WTC11 (cell line): Measurements from ENCODE around the gene DCAF16. TPM values are rescaled to one million over a fixed set of nuclear protein-coding genes. Genes with fewer than 3 reads are reported as not detected.

ENCODE experiments used
- ATAC-seq: fragments of 200-7000 bp; cut with Tn5 transposase; 2 replicates; pipeline ENCODE4 v1.10.0; 2021; ENCODE audit warnings: mild to moderate bottlenecking, moderate library complexity
- CTCF ChIA-PET: fragments of 300-600 bp; sonication (Branson Sonifier 250); formaldehyde crosslinking; loops from one replicate; lab custom pipeline; 2021; ENCODE audit warnings: antibody characterized with exemption; lab: Charles Lee
- POLR2A ChIA-PET: fragments of 350-600 bp; sonication (Branson Sonifier 250); formaldehyde crosslinking; loops from one replicate; lab custom pipeline; 2021; ENCODE audit warnings: antibody characterized with exemption; lab: Charles Lee
- DNase-seq: peaks from one replicate; pipeline ENCODE4 v3.0.0; 2021; ENCODE audit warnings: low spot score
- H3K27ac Mint-ChIP-seq: 2 replicates; pipeline ENCODE4 v1.8.0; 2021; ENCODE audit warnings: mixed read lengths
- H3K27me3 Mint-ChIP-seq: 2 replicates; pipeline ENCODE4 v1.8.0; 2021; ENCODE audit warnings: low read depth, mild to moderate bottlenecking, moderate library complexity, mixed read lengths
- H3K36me3 Mint-ChIP-seq: 2 replicates; pipeline ENCODE4 v1.8.0; 2021; ENCODE audit warnings: mixed read lengths
- H3K4me1 Mint-ChIP-seq: 2 replicates; pipeline ENCODE4 v1.8.0; 2022; ENCODE audit warnings: mixed read lengths
- H3K4me3 Mint-ChIP-seq: 2 replicates; pipeline ENCODE4 v1.8.0; 2021; ENCODE audit warnings: mild to moderate bottlenecking, moderate library complexity, mixed read lengths
- H3K9me3 Mint-ChIP-seq: 2 replicates; pipeline ENCODE4 v1.8.0; 2021; ENCODE audit warnings: mixed read lengths
- CDX4 ChIP-seq: fragments of 250-450 bp; sonication (Bioruptor Pico); IDR thresholded peaks from 2 replicates; pipeline ENCODE4 v1.9.0; 2021; ENCODE audit warnings: moderate library complexity, mild to moderate bottlenecking, inconsistent platforms, borderline replicate concordance
- CTCF ChIP-seq: fragments of 200-600 bp; IDR thresholded peaks from 2 replicates; pipeline ENCODE4 v1.8.0; 2022; ENCODE audit warnings: antibody characterized with exemption
- FOXJ3 ChIP-seq: sonication (generic); formaldehyde crosslinking; IDR thresholded peaks from 2 replicates; pipeline ENCODE4 v1.9.0; 2021; ENCODE audit warnings: missing genetic modification reagents, mild to moderate bottlenecking, borderline replicate concordance
- HMGA2 ChIP-seq: fragments of 250-450 bp; sonication (Bioruptor Pico); IDR thresholded peaks from 2 replicates; pipeline ENCODE4 v1.4.0; 2021; ENCODE audit warnings: mild to moderate bottlenecking, moderate library complexity
- MAX ChIP-seq: sonication (generic); formaldehyde crosslinking; IDR thresholded peaks from 2 replicates; pipeline ENCODE4 v1.8.0; 2022; ENCODE audit warnings: mild to moderate bottlenecking, missing genetic modification reagents
- MLX ChIP-seq: sonication (generic); formaldehyde crosslinking; IDR thresholded peaks from 2 replicates; pipeline ENCODE4 v1.8.1; 2023; ENCODE audit warnings: mild to moderate bottlenecking, missing genetic modification reagents, moderate library complexity
- NFYB ChIP-seq: sonication (generic); formaldehyde crosslinking; conservative IDR thresholded peaks from 2 replicates; pipeline ENCODE4 v1.8.0; 2022; ENCODE audit warnings: low read depth, missing genetic modification reagents
- NR1H2 ChIP-seq: sonication (generic); formaldehyde crosslinking; IDR thresholded peaks from 2 replicates; pipeline ENCODE4 v1.9.0; 2021; ENCODE audit warnings: mild to moderate bottlenecking, moderate library complexity, missing genetic modification reagents
- PRRX2 ChIP-seq: fragments of 250-450 bp; sonication (Bioruptor Pico); IDR thresholded peaks from 2 replicates; pipeline ENCODE4 v1.8.0; 2021; ENCODE audit warnings: mild to moderate bottlenecking
- RORB ChIP-seq: fragments of 250-450 bp; sonication (Bioruptor Pico); IDR thresholded peaks from 2 replicates; pipeline ENCODE4 v1.9.0; 2021; ENCODE audit warnings: mild to moderate bottlenecking
- SP1 ChIP-seq: sonication (generic); formaldehyde crosslinking; conservative IDR thresholded peaks from 2 replicates; pipeline ENCODE4 v1.8.1; 2022; ENCODE audit warnings: missing genetic modification reagents
- STAT6 ChIP-seq: sonication (generic); formaldehyde crosslinking; conservative IDR thresholded peaks from 2 replicates; pipeline ENCODE4 v1.8.1; 2023; ENCODE audit warnings: mild to moderate bottlenecking, low read depth, missing genetic modification reagents, moderate library complexity
- TEAD4 ChIP-seq: sonication (generic); formaldehyde crosslinking; IDR thresholded peaks from 2 replicates; pipeline ENCODE4 v1.8.0; 2022; ENCODE audit warnings: mild to moderate bottlenecking, missing genetic modification reagents
- TP53 ChIP-seq: sonication (generic); formaldehyde crosslinking; IDR thresholded peaks from 2 replicates; pipeline ENCODE4 v1.8.1; 2023; ENCODE audit warnings: mild to moderate bottlenecking, missing genetic modification reagents
- USF1 ChIP-seq: sonication (generic); formaldehyde crosslinking; IDR thresholded peaks from 2 replicates; pipeline ENCODE4 v1.8.0; 2022; ENCODE audit warnings: mild to moderate bottlenecking, missing genetic modification reagents
- USF2 ChIP-seq: sonication (generic); formaldehyde crosslinking; IDR thresholded peaks from 2 replicates; pipeline ENCODE4 v1.8.1; 2023; ENCODE audit warnings: mild to moderate bottlenecking, missing genetic modification reagents, moderate library complexity
- ZNF232 ChIP-seq: sonication (generic); formaldehyde crosslinking; IDR thresholded peaks from 2 replicates; pipeline ENCODE4 v1.8.0; 2022; ENCODE audit warnings: mild to moderate bottlenecking, missing genetic modification reagents
- ZNF425 ChIP-seq: fragments of 250-450 bp; sonication (Bioruptor Pico); conservative IDR thresholded peaks from 2 replicates; pipeline ENCODE4 v1.9.0; 2021; ENCODE audit warnings: mild to moderate bottlenecking
- ZNF532 ChIP-seq: fragments of 250-450 bp; sonication (Bioruptor Pico); IDR thresholded peaks from 2 replicates; pipeline ENCODE4 v1.9.0; 2021; ENCODE audit warnings: mild to moderate bottlenecking, borderline replicate concordance
- total RNA-seq: library from RNA; stranded (reverse); gene quantifications from 3 replicates; pipeline ENCODE4 v1.2.3, GENCODE V29; 2021

DCAF16 gene
- total RNA-seq, 1 experiment from 2014 or later = 53.6 TPM

- Mint-ChIP-seq H3K27me3 (no peaks in the 10 kb centered on the region; the same call in 1 of the 2 replicates), H3K27ac (no peak overlapping the region), H3K4me3 (no peak overlapping the region), H3K36me3 (no peaks in the 10 kb centered on the region), H3K9me3 (no peaks in the 10 kb centered on the region), H3K4me1 (peaks cover 14% of the 10 kb centered on the region)
- DNase-seq (no peak), ATAC-seq (no peak)
- POLR2A ChIA-PET = no interaction called here
- no peak for TF ChIP-seq NR1H2 (CRISPR knock-in tag)
- TF ChIP-seq TEAD4 (CRISPR knock-in tag) = no peak
- TF ChIP-seq MAX (CRISPR knock-in tag) = no peak
- TF ChIP-seq STAT6 (CRISPR knock-in tag) = no peak
- TF ChIP-seq TP53 = no peak
- TF ChIP-seq ZNF425 (CRISPR knock-in tag) = no peak
- TF ChIP-seq USF1 (CRISPR knock-in tag) = no peak
- TF ChIP-seq ZNF232 (CRISPR knock-in tag) = no peak
- no peak for TF ChIP-seq NFYB (CRISPR knock-in tag)
- TF ChIP-seq ZNF532 = no peak
- no peak for TF ChIP-seq USF2
- TF ChIP-seq SP1 (CRISPR knock-in tag) = no peak
- no peak for TF ChIP-seq HMGA2 (CRISPR knock-in tag)
- TF ChIP-seq RORB (CRISPR knock-in tag) = no peak
- CTCF ChIA-PET = no interaction called here
Measured at GRCh38 chr4:17758485-17758884, 52.1 kb downstream of the DCAF16 start.

- ATAC-seq = no peak
- TF ChIP-seq FOXJ3 = no peak
- TF ChIP-seq CTCF = no peak
- no peak for TF ChIP-seq PRRX2 (CRISPR knock-in tag)
- TF ChIP-seq CDX4 = no peak
- TF ChIP-seq MLX (CRISPR knock-in tag) = no peak
- H3K4me3 Mint-ChIP-seq = no peak overlapping the region
- no peak for DNase-seq
- no peaks in the 10 kb centered on the region for H3K36me3 Mint-ChIP-seq
- CTCF ChIA-PET = no interaction called here
- POLR2A ChIA-PET = no interaction called here
- H3K27ac Mint-ChIP-seq = no peak overlapping the region
- peaks cover 14% of the 10 kb centered on the region for H3K4me1 Mint-ChIP-seq
- no peaks in the 10 kb centered on the region for H3K9me3 Mint-ChIP-seq
- no peaks in the 10 kb centered on the region; the same call in 1 of the 2 replicates for H3K27me3 Mint-ChIP-seq
Measured at GRCh38 chr4:17757621-17758020, 52.9 kb downstream of the DCAF16 start.
